Fibroblast of lung (primary cell): ENCODE results near the gene RGS3. TPM values are rescaled to one million over a fixed set of nuclear protein-coding genes. Genes with fewer than 3 reads are reported as not detected.

Source experiments
- DNase-seq, 2 donors: peaks; one replicate each; pipeline versions ENCODE4 v3.0.0 to v3.0.0-alpha.2; 2010; ENCODE audit warnings: low read depth in 2 of 2
- H2AFZ ChIP-seq: 2 replicates; pipeline ENCODE4 v1.5.1; 2012; ENCODE audit warnings: low read length, control low read depth, inconsistent platforms
- H3K27ac ChIP-seq: 2 replicates; pipeline ENCODE4 v1.5.1; 2011; ENCODE audit warnings: low read length, control low read depth; ENCODE audit not compliant: insufficient read depth
- H3K27me3 ChIP-seq: 2 replicates; pipeline ENCODE4 v1.5.1; 2011; ENCODE audit warnings: mild to moderate bottlenecking, low read length; ENCODE audit not compliant: control insufficient read depth, insufficient read depth
- H3K36me3 ChIP-seq: 2 replicates; pipeline ENCODE4 v1.5.1; 2011; ENCODE audit warnings: low read length; ENCODE audit not compliant: control insufficient read depth, insufficient read depth
- H3K4me1 ChIP-seq: 2 replicates; pipeline ENCODE4 v1.5.1; 2011; ENCODE audit warnings: low read length; ENCODE audit not compliant: control insufficient read depth, insufficient read depth; ENCODE audit errors: extremely low read depth
- H3K4me2 ChIP-seq: 2 replicates; pipeline ENCODE4 v1.5.1; 2011; ENCODE audit warnings: low read length, control low read depth; ENCODE audit not compliant: insufficient read depth; ENCODE audit errors: extremely low read depth
- H3K4me3 ChIP-seq, 4 experiments: fragments of 200-600 bp in 1 of 4; sonication (generic) in 1 of 4; replicated peaks in 1 of 4; 2 replicates each; pipeline ENCODE4 v1.5.1; 2011 to 2016; ENCODE audit warnings: low read length in 4 of 4, low read depth in 3 of 4, mild to moderate bottlenecking in 3 of 4, control low read depth in 2 of 4, inconsistent platforms in 1 of 4, mixed read lengths in 1 of 4; ENCODE audit not compliant: insufficient read depth in 1 of 4; ENCODE audit errors: control extremely low read depth in 1 of 4
- H3K79me2 ChIP-seq: 2 replicates; pipeline ENCODE4 v1.5.1; 2012; ENCODE audit warnings: mild to moderate bottlenecking, low read length, inconsistent platforms; ENCODE audit not compliant: control insufficient read depth, insufficient read depth
- H3K9ac ChIP-seq: 2 replicates; pipeline ENCODE4 v1.5.1; 2011; ENCODE audit warnings: mild to moderate bottlenecking, low read length, control low read depth; ENCODE audit not compliant: insufficient read depth
- H3K9me3 ChIP-seq: 2 replicates; pipeline ENCODE4 v1.5.1; 2012; ENCODE audit warnings: low read depth, low read length; ENCODE audit not compliant: control insufficient read depth, insufficient read depth
- H4K20me1 ChIP-seq: 2 replicates; pipeline ENCODE4 v1.5.1; 2011; ENCODE audit warnings: low read length; ENCODE audit not compliant: control insufficient read depth, insufficient read depth; ENCODE audit errors: extremely low read depth
- CTCF ChIP-seq, 2 donors: IDR thresholded peaks in 1 of 2; conservative IDR thresholded peaks in 1 of 2; 1 replicate in 1 of 2; 2 replicates in 1 of 2; pipeline ENCODE4 v1.5.1; 2011 to 2012; ENCODE audit warnings: low read length in 2 of 2, control low read depth in 1 of 2, inconsistent platforms in 1 of 2, low read depth in 1 of 2, mild to moderate bottlenecking in 1 of 2
- EZH2 ChIP-seq: IDR thresholded peaks from 2 replicates; pipeline ENCODE4 v1.5.1; 2012; ENCODE audit warnings: low read length, control low read depth, mild to moderate bottlenecking; ENCODE audit errors: missing control alignments
- polyA plus RNA-seq, 2 donors: library from polyadenylated mRNA; depleted of rRNA in 1 of 2; stranded (reverse) in 1 of 2; unstranded in 1 of 2; fragments of >200 nt; gene quantifications; 2 replicates each; pipeline ENCODE4 v1.2.1, GENCODE V29; 2011 to 2012; ENCODE audit warnings: missing spikeins in 1 of 2
- total RNA-seq: library from RNA; depleted of rRNA; stranded (reverse); fragments of >200 nt; gene quantifications from 2 replicates; pipeline ENCODE4 v1.2.1, GENCODE V29; 2014

The RGS3 gene
- total and polyA plus RNA-seq, 2 donors (not counting 1 experiment from before 2014, with no cell fraction given), result 48.1 to 74.3 TPM

- TF ChIP-seq CTCF (conservative IDR thresholded peaks at IDR 0.05 in 1 of 2, IDR thresholded peaks at IDR 0.05 in 1 of 2; ENCODE audit: low read depth in 1 of 2, low read length in 2 of 2), result no peak
- no peak for TF ChIP-seq EZH2
- Histone ChIP-seq H3K36me3 (no peaks in the 10 kb centered on the region), H4K20me1 (no peaks in the 10 kb centered on the region), H3K27me3 (no peaks in the 10 kb centered on the region), H3K9me3 (no peaks in the 10 kb centered on the region), H3K27ac (no peak overlapping the region), H3K9ac (no peak overlapping the region), H3K4me2 (no peak overlapping the region), H3K4me3 (no peak overlapping the region), H2AFZ (no peak overlapping the region), H3K4me1 (peaks cover 29% of the 10 kb centered on the region), H3K79me2 (no peaks in the 10 kb centered on the region)
- no peak for DNase-seq
Measured at GRCh38 chr9:113606510-113606909, 143.0 kb downstream of the RGS3 start.

- H3K4me2 ChIP-seq, result no peak overlapping the region
- no peaks in the 10 kb centered on the region for H4K20me1 ChIP-seq
- peaks cover 13% of the 10 kb centered on the region for H3K4me1 ChIP-seq
- TF ChIP-seq EZH2 (no peak), CTCF (conservative IDR thresholded peaks at IDR 0.05 in 1 of 2, IDR thresholded peaks at IDR 0.05 in 1 of 2; ENCODE audit: low read depth in 1 of 2, low read length in 2 of 2) (no peak)
- no peak overlapping the region for H3K9ac ChIP-seq
- H2AFZ ChIP-seq, result no peak overlapping the region
- no peak for DNase-seq
- no peak overlapping the region for H3K27ac ChIP-seq
- no peak overlapping the region for H3K4me3 ChIP-seq
- H3K9me3 ChIP-seq, result no peaks in the 10 kb centered on the region
- H3K36me3 ChIP-seq, result no peaks in the 10 kb centered on the region
- no peaks in the 10 kb centered on the region for H3K27me3 ChIP-seq
- no peaks in the 10 kb centered on the region for H3K79me2 ChIP-seq
Measured at GRCh38 chr9:113608082-113608685, 144.7 kb downstream of the RGS3 start.

GRCh38 chr9:113609562-113610318 is 146.2 kb downstream of the RGS3 start:
- Histone ChIP-seq H3K9ac (no peak overlapping the region), H3K4me2 (no peak overlapping the region), H3K27me3 (no peaks in the 10 kb centered on the region), H3K4me3 (no peak overlapping the region), H3K4me1 (peaks cover 22% of the 10 kb centered on the region), H2AFZ (no peak overlapping the region), H4K20me1 (no peaks in the 10 kb centered on the region), H3K27ac (peak overlapping the region; percentile 37), H3K79me2 (no peaks in the 10 kb centered on the region), H3K9me3 (no peaks in the 10 kb centered on the region), H3K36me3 (no peaks in the 10 kb centered on the region)
- peak; percentile 62 to 89 for DNase-seq
- TF ChIP-seq CTCF (conservative IDR thresholded peaks at IDR 0.05 in 1 of 2, IDR thresholded peaks at IDR 0.05 in 1 of 2; ENCODE audit: low read depth in 1 of 2, low read length in 2 of 2) (no peak), EZH2 (no peak)
